SU-DHL-6 (cell line): Measurements from ENCODE around the gene GLUD1.
"Not testable (repeated sequence)": the region's sequence is repeated elsewhere in the genome, so short reads cannot be mapped to it uniquely, and the experiment has no call there.

Experiments used
- EZH2phosphoT487 ChIP-seq: fragments of 200-600 bp; sonication (generic), shearing (Covaris generic); conservative IDR thresholded peaks from 2 replicates; pipeline ENCODE4 v1.6.1; 2018; ENCODE audit warnings: mild to moderate bottlenecking, antibody characterized with exemption, low read length, moderate library complexity, mixed read lengths
- TF ChIP-seq, protein P1 (sequence below): fragments of 200-600 bp; sonication (generic); IDR thresholded peaks from one replicate; pipeline ENCODE4 v1.5.1; 2017; ENCODE audit warnings: antibody characterized with exemption, mild to moderate bottlenecking, low read length, moderate library complexity; ENCODE audit not compliant: insufficient read depth, poor library complexity, severe bottlenecking

DNA sequence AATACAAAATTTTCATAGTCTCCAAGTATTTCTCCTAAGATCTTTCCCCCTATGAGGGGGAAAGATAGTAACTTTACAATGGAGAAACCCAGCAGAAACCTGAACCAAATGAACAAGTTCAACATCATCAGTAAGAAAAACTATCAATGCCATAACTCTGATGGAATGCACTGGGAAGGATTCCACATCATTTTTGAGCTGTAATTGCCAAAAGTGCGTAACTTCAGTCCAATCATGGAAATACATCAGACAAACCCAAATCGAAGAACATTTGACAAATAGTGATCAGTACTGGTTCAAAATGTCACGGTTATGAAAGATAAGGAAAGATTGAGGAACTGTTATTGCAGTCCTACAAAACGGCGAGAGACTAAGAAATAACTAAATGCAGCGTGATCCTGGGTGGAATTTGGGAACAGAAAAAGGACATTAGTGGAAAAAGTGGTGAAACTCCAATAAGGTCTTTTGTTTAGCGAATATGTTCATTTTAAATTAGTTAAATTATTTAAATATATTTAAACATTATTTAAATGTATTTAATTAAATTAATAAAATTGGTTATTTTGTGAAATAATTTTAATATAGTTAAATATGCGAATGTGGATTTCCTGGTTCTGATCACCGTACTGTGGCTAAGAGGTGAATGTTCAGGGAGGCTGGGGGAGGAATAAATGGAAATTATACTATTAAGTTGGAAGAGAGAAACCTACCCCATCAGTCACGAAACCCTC is 79.5 kb downstream of the GLUD1 start:
- TF ChIP-seq, protein P1, sequence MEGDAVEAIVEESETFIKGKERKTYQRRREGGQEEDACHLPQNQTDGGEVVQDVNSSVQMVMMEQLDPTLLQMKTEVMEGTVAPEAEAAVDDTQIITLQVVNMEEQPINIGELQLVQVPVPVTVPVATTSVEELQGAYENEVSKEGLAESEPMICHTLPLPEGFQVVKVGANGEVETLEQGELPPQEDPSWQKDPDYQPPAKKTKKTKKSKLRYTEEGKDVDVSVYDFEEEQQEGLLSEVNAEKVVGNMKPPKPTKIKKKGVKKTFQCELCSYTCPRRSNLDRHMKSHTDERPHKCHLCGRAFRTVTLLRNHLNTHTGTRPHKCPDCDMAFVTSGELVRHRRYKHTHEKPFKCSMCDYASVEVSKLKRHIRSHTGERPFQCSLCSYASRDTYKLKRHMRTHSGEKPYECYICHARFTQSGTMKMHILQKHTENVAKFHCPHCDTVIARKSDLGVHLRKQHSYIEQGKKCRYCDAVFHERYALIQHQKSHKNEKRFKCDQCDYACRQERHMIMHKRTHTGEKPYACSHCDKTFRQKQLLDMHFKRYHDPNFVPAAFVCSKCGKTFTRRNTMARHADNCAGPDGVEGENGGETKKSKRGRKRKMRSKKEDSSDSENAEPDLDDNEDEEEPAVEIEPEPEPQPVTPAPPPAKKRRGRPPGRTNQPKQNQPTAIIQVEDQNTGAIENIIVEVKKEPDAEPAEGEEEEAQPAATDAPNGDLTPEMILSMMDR: not testable (repeated sequence)
- not testable (repeated sequence) for TF ChIP-seq EZH2phosphoT487
